Measurements from ENCODE around the gene NR1H2. TPM values are rescaled to one million over a fixed set of nuclear protein-coding genes. Genes with fewer than 3 reads are reported as not detected.
"Not testable (repeated sequence)": the region's sequence is repeated elsewhere in the genome, so short reads cannot be mapped to it uniquely, and the experiment has no call there.

NR1H2 gene
- total RNA-seq, 1 donor from 2014 or later, result 68.4 TPM

- no peak for DNase-seq
- ATAC-seq (ENCODE audit: poor library complexity), result no peak
- intact Hi-C loops (cut with DNase I), result no loop called here
These were observed 35.9 kb upstream of the NR1H2 start for GRCh38 chr19:50340331-50340730.

DNA sequence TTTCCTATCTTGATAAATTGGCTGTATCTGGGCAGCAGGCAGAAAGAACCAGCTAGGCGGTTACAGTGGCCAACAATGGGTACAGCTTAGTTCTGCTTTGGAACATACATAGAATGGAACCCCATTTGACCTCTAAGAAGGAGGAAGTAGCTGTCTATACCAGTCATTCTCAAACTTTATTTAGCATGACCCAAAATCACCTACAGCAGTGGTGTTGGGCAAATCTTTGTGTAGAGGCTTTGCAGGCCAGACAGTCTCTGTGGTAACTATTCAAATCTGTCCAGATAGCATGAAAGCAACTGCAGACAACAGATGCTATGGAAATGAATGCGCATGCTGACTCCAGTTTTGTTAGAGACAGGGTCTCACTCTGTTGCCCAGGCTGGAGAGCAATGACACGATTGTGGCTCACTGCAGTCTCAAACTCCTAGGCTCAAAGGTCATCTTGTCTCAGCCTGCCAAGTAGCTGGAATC lies 35.1 kb upstream of the NR1H2 start:
- DNase-seq (no peak), ATAC-seq (ENCODE audit: poor library complexity) (peak; percentile 60)
- intact Hi-C loops (cut with DNase I), result no loop called here

DNA sequence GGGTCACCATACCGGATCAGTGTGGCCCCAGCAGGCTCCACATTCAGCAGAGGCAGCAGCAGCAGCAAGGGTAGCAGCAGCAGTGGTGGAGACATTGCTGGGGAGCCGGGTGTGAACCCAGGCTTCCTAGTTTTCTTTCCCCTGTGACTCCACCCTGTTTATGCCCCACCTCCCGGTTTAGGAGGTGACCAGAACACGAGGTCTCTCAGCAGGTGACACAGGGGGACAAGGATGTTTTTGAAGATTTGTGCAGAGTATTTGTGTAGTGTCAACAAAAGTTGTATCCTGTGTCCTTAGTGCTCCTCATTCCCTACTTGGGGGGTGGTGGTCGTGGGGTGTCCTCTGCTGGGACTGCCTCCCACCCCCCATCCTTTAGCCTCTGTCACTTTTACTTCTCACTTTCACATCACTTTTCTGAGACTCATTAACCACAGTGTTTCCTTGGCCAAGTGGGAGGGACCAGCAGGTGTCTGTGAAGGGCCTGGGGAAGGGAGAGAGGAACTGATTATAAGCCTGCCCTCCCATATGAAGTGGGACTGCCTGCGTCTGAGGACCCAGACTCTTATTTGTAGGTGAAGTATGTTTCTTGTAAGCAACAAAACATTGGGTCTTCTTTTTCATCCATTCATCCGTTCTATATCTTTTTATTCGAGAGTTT lies 31.5 kb upstream of the NR1H2 start:
- intact Hi-C loops (cut with DNase I), result no loop called here
- DNase-seq (no peak), ATAC-seq (ENCODE audit: poor library complexity) (no peak)

- ATAC-seq (ENCODE audit: poor library complexity); intact Hi-C loops (cut with DNase I); DNase-seq: not testable (repeated sequence)
These were observed 29.1 kb upstream of the NR1H2 start for GRCh38 chr19:50347089-50347581.

DNA sequence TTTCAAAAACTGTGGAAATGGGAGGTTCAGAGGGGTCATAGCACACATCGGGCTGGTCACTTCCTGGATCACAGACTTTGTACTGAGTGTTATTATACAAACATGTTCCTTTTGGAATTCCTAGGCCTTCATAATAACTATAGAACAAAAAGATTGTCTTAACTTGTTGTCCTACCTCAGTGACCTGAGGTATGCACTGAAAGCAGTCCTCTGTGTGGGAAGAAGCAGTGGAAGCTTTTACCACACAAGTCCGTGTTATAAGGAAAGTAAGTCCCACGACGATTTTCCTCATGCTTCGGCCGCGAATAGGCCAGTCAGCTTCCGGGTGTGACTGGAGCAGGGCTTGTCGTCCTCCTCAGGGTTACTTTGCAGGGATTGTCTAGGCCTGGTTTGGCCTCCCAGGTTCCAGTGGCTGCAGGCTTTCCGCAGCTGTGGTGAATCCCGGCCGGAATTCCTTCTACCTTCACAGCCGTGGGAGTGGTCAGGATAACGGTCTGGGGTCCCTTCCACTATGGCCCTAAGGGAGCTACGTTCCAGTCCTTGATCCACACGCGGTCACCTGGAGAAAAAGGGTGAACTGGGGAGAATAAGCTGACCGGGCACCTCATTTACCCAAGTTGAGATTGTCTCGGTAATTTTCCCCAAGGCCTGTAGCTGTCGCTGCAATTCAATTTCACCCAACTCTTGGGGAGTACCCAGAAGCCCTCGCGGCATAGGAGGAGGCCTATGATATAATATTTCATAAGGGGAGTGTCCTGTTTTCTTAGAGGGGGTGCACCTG lies 26.8 kb upstream of the NR1H2 start:
- intact Hi-C loops (cut with DNase I), result no loop called here
- DNase-seq (no peak), ATAC-seq (ENCODE audit: poor library complexity) (no peak)

GRCh38 chr19:50352242-50352641 lies 24.0 kb upstream of the NR1H2 start:
- ATAC-seq (ENCODE audit: poor library complexity), result no peak
- no peak for DNase-seq
- intact Hi-C loops (cut with DNase I), result no loop called here

DNA sequence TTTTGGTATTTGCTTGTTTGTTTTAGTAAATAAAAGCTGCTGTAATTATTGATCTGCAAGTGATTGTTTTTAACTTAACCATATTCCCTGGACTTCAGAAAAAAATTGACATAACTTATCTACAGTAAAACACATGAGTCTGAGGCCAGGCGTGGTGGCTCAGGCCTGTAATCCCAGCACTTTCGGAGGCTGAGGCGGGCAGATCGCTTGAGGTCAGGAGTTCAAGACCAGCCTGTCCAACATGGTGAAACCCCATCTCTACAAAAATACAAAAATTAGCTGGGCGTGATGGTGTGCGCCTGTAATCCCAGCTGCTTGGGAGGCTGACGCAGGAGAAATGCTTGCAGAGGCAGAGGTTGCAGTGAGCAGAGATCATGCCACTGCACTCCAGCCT lies 22.8 kb upstream of the NR1H2 start:
- DNase-seq; intact Hi-C loops (cut with DNase I); ATAC-seq (ENCODE audit: poor library complexity): not testable (repeated sequence)

- intact Hi-C loops (cut with DNase I), result no loop called here
- ATAC-seq (ENCODE audit: poor library complexity) (no peak), DNase-seq (no peak)
These were observed 19.5 kb upstream of the NR1H2 start for GRCh38 chr19:50356691-50357177.

DNA sequence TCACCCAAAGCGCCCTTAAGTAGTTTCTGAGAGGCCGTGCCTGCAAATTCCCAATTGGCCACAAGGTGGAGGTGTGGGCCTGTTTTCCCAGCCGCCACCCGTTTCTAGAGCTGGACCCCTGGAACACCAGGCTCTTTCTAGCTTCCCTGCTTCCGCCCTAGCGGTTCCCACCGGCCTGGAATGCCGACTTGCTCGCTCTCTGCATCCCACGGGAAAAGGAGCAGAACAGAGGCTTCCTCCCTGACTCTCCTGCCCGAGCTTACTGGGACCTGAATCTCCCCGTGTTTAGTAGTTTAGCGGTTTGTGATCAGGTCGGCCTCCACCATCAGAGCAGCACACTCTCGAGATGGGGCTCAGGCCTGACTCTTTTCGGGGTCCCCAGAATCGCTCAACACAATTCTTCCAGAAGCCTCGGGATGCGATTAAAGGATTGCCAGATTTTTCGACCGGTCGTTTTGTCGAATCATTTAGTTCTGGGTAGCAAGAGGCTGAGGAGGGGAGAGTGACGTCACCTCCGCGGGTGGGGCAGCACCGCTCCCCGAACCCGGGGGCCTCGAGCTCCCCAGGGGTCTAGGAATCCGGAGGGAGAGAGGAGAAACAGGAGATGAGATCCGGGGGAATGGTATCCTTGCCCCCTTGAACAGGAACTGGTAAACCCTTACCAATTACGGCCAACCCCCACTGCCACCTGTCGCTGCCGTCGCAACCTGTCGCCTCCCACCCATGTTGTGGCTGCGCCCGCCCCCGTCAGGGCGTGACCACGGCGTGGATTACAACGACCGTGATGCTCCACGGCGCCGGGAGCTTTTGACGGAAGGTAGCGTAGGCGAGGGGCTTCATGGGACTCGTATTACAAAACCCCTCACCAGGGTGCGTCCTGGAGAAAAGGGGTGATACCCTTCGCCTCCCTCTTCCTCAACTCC lies 18.8 kb upstream of the NR1H2 start:
- peak; percentile 87 for ATAC-seq (ENCODE audit: poor library complexity)
- intact Hi-C loops (cut with DNase I), result no loop called here

DNA sequence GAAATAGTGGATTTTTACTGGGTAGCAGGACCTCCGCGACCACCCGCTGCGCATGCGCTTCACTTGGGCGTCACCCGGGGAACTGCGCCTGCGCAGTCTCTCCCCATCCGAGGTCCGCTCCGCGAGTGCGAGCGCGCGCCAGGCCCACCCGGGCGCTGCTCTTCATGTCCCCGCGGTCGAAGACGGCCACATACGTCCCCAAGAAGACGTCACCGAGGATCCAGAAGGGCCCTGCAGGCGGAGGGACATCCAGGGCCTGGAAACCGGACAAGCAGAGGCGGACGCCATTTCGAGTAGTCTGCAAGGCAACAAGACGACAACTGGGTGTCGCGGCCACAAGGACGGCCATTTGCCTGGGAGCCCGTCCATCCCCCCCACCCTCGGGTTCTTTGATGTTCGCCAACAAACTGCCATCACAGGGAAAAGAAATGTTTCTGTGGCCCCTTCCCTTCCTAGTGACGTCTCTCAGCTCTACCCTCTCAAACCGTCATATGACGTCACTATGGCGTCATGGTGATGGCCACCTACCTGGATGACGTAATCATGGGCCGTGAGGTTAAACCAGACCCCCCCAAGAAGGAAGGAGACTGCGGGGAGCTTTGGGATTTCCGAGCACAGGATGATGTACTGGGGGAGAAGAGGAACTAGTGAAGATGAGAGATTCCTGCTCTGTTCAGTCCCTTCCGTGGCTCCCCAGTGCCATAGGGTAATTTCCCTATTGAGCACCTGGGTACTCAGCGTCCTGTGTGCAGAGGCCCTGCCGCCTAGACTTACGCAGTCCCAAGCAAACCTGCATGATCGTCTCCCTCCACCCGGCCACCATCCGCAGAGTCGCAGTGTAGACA lies 17.6 kb upstream of the NR1H2 start:
- ATAC-seq (ENCODE audit: poor library complexity), result peak; percentile 77
- intact Hi-C loops (cut with DNase I), result no loop called here
- peak; percentile 84 for DNase-seq

More for the DNA sequence above, 18.8 kb upstream of the NR1H2 start:
- DNase-seq, result peak; percentile 87

DNA sequence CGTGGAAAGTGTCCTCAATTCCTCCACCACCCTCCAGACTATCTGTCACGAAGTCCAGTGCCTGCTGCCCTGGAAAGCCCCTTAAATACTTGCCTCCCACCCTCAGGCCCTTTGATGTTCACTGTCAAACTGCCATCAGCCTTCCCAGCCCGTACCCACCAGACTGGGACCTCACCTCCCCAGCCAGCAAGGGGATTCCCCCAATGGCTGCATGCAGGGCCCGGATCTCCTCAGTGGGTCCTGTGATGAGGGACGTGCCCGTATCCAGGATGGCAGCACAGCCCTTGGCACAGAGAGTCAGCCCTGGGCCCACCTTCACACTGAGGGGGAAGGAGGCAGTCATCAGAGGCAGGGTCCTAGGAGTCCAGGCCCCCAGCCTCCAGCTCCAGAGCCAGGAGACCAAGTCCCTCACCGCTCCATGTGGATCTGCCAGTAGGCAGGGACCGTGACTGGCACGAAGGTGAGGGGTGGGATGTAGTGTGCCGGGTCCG lies 16.9 kb upstream of the NR1H2 start:
- intact Hi-C loops (cut with DNase I), result no loop called here
- ATAC-seq (ENCODE audit: poor library complexity) (no peak), DNase-seq (no peak)

GRCh38 chr19:50361290-50362029 lies 14.8 kb upstream of the NR1H2 start:
- ATAC-seq (ENCODE audit: poor library complexity), result no peak
- no peak for DNase-seq
- intact Hi-C loops (cut with DNase I), result loop anchor here (10.0 kb wide), 1 partner anchor 563 kb away; no protein-coding TSS in a partner anchor

DNA sequence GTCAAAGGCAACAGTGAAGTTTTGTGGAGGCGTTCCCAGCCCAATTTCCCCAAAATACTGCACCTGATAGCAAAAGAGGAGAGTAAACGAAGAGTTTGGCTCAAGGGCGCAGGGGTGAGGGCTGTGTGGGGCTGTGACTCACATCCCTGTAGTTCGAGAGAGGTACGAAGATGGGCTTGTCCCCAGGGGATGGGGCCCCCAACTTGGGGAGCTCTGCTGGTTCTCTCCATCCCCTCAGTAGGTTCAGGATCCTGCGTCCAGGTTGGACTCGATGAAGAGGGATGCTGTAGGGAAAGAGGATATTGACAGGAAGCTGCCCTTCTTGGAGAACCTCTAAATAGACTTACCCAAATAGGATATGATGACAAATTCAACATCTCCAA lies 14.2 kb upstream of the NR1H2 start:
- intact Hi-C loops (cut with DNase I), result loop anchor here (10.0 kb wide), 1 partner anchor 563 kb away; no protein-coding TSS in a partner anchor
- DNase-seq (no peak), ATAC-seq (ENCODE audit: poor library complexity) (no peak)

GRCh38 chr19:50362656-50363424 lies 13.4 kb upstream of the NR1H2 start:
- DNase-seq (no peak), ATAC-seq (ENCODE audit: poor library complexity) (no peak)
- intact Hi-C loops (cut with DNase I), result loop anchor here (10.0 kb wide), 1 partner anchor 562 kb away; no protein-coding TSS in a partner anchor

GRCh38 chr19:50365434-50366306 lies 10.6 kb upstream of the NR1H2 start, which contains the start of gene NAPSA:
TSS of gene NAPSA (minus strand) at chr19:50365639. CDS start at chr19:50365621, 18 bp downstream.
- intact Hi-C loops (cut with DNase I), result loop anchor here (5.0 to 10.0 kb wide), 4 partner anchors 47 to 559 kb away; no protein-coding TSS in a partner anchor
- ATAC-seq (ENCODE audit: poor library complexity), result no peak
- DNase-seq, result no peak
